ENCODE results near the gene DDX54.

DDX54 gene

GRCh38 chr12:113116875-113117274 is 68.4 kb downstream of the DDX54 start:
- H3K4me3 ChIP-seq (replicated peaks in 1 of 2; ENCODE audit: low read depth in 2 of 2, low read length in 2 of 2) = no peak overlapping the region
- no peak for TF ChIP-seq CTCF (IDR thresholded peaks at IDR 0.05; ENCODE audit: low read depth, low read length)
- no peak for DNase-seq (ENCODE audit: low read depth in 2 of 2)

GRCh38 chr12:113115455-113116126 is 69.7 kb downstream of the DDX54 start:
- DNase-seq (ENCODE audit: low read depth in 2 of 2) = no peak
- no peak for TF ChIP-seq CTCF (IDR thresholded peaks at IDR 0.05; ENCODE audit: low read depth, low read length)
- no peak overlapping the region for H3K4me3 ChIP-seq (replicated peaks in 1 of 2; ENCODE audit: low read depth in 2 of 2, low read length in 2 of 2)

- DNase-seq (ENCODE audit: low read depth in 2 of 2) = no peak
- no peak overlapping the region for H3K4me3 ChIP-seq (replicated peaks in 1 of 2; ENCODE audit: low read depth in 2 of 2, low read length in 2 of 2)
- no peak for TF ChIP-seq CTCF (IDR thresholded peaks at IDR 0.05; ENCODE audit: low read depth, low read length)
Measured at GRCh38 chr12:113114447-113115178, 70.7 kb downstream of the DDX54 start.

- H3K4me3 ChIP-seq (replicated peaks in 1 of 2; ENCODE audit: low read depth in 2 of 2, low read length in 2 of 2) = no peak overlapping the region
- TF ChIP-seq CTCF (IDR thresholded peaks at IDR 0.05; ENCODE audit: low read depth, low read length) = no peak
- no peak for DNase-seq (ENCODE audit: low read depth in 2 of 2)
Measured at GRCh38 chr12:113113397-113113796, 71.9 kb downstream of the DDX54 start.

- TF ChIP-seq CTCF (IDR thresholded peaks at IDR 0.05; ENCODE audit: low read depth, low read length) = no peak
- DNase-seq (ENCODE audit: low read depth in 2 of 2) = no peak
- no peak overlapping the region for H3K4me3 ChIP-seq (replicated peaks in 1 of 2; ENCODE audit: low read depth in 2 of 2, low read length in 2 of 2)
Measured at GRCh38 chr12:113112043-113112899, 73.0 kb downstream of the DDX54 start.

- no peak for TF ChIP-seq CTCF (IDR thresholded peaks at IDR 0.05; ENCODE audit: low read depth, low read length)
Measured at GRCh38 chr12:113111247-113111646, 74.0 kb downstream of the DDX54 start.

More at GRCh38 chr12:113111247-113111646, 74.0 kb downstream of the DDX54 start:
- H3K4me3 ChIP-seq (replicated peaks in 1 of 2; ENCODE audit: low read depth in 2 of 2, low read length in 2 of 2) = no peak overlapping the region
- DNase-seq (ENCODE audit: low read depth in 2 of 2) = no peak
